WTC11 (cell line): ENCODE measurements around the gene VASN. TPM values are rescaled to one million over a fixed set of nuclear protein-coding genes. Genes with fewer than 3 reads are reported as not detected.

Source experiments
- ATAC-seq: fragments of 200-7000 bp; cut with Tn5 transposase; 2 replicates; pipeline ENCODE4 v1.10.0; 2021; ENCODE audit warnings: mild to moderate bottlenecking, moderate library complexity
- CTCF ChIA-PET: fragments of 300-600 bp; sonication (Branson Sonifier 250); formaldehyde crosslinking; loops from one replicate; lab custom pipeline; 2021; ENCODE audit warnings: antibody characterized with exemption; lab: Charles Lee
- POLR2A ChIA-PET: fragments of 350-600 bp; sonication (Branson Sonifier 250); formaldehyde crosslinking; loops from one replicate; lab custom pipeline; 2021; ENCODE audit warnings: antibody characterized with exemption; lab: Charles Lee
- DNase-seq: peaks from one replicate; pipeline ENCODE4 v3.0.0; 2021; ENCODE audit warnings: low spot score
- H3K27ac Mint-ChIP-seq: 2 replicates; pipeline ENCODE4 v1.8.0; 2021; ENCODE audit warnings: mixed read lengths
- H3K27me3 Mint-ChIP-seq: 2 replicates; pipeline ENCODE4 v1.8.0; 2021; ENCODE audit warnings: low read depth, mild to moderate bottlenecking, moderate library complexity, mixed read lengths
- H3K36me3 Mint-ChIP-seq: 2 replicates; pipeline ENCODE4 v1.8.0; 2021; ENCODE audit warnings: mixed read lengths
- H3K4me1 Mint-ChIP-seq: 2 replicates; pipeline ENCODE4 v1.8.0; 2022; ENCODE audit warnings: mixed read lengths
- H3K4me3 Mint-ChIP-seq: 2 replicates; pipeline ENCODE4 v1.8.0; 2021; ENCODE audit warnings: mild to moderate bottlenecking, moderate library complexity, mixed read lengths
- H3K9me3 Mint-ChIP-seq: 2 replicates; pipeline ENCODE4 v1.8.0; 2021; ENCODE audit warnings: mixed read lengths
- E2F1 ChIP-seq: sonication (generic); formaldehyde crosslinking; IDR thresholded peaks from 2 replicates; pipeline ENCODE4 v1.8.0; 2022; ENCODE audit warnings: mild to moderate bottlenecking, missing genetic modification reagents
- ERG ChIP-seq: fragments of 250-450 bp; sonication (Bioruptor Pico); IDR thresholded peaks from 2 replicates; pipeline ENCODE4 v1.8.0; 2021; ENCODE audit warnings: mild to moderate bottlenecking
- ETV6 ChIP-seq: sonication (generic); formaldehyde crosslinking; IDR thresholded peaks from 2 replicates; pipeline ENCODE4 v1.8.1; 2022; ENCODE audit warnings: mild to moderate bottlenecking, missing genetic modification reagents
- FOXP1 ChIP-seq: sonication (generic); formaldehyde crosslinking; IDR thresholded peaks from 2 replicates; pipeline ENCODE4 v1.8.0; 2022; ENCODE audit warnings: missing genetic modification reagents, mild to moderate bottlenecking, moderate library complexity, borderline replicate concordance
- GTF2I ChIP-seq: fragments of 250-450 bp; sonication (Bioruptor Pico); conservative IDR thresholded peaks from 2 replicates; pipeline ENCODE4 v1.4.0; 2021; ENCODE audit warnings: mild to moderate bottlenecking
- JUN ChIP-seq: sonication (generic); formaldehyde crosslinking; IDR thresholded peaks from 2 replicates; pipeline ENCODE4 v1.8.0; 2023; ENCODE audit warnings: mild to moderate bottlenecking, missing genetic modification reagents
- KAT7 ChIP-seq: sonication (generic); formaldehyde crosslinking; IDR thresholded peaks from 2 replicates; pipeline ENCODE4 v1.8.1; 2023; ENCODE audit warnings: missing genetic modification reagents, mild to moderate bottlenecking, borderline replicate concordance
- NR2C2 ChIP-seq: sonication (generic); formaldehyde crosslinking; IDR thresholded peaks from 2 replicates; pipeline ENCODE4 v1.8.0; 2022; ENCODE audit warnings: mild to moderate bottlenecking, missing genetic modification reagents
- NR3C1 ChIP-seq: sonication (generic); formaldehyde crosslinking; conservative IDR thresholded peaks from 2 replicates; pipeline ENCODE4 v1.8.1; 2023; ENCODE audit warnings: low read depth, mild to moderate bottlenecking, missing genetic modification reagents
- PRDM15 ChIP-seq: sonication (generic); formaldehyde crosslinking; IDR thresholded peaks from 2 replicates; pipeline ENCODE4 v1.8.0; 2022; ENCODE audit warnings: missing genetic modification reagents
- PREB ChIP-seq: sonication (generic); formaldehyde crosslinking; IDR thresholded peaks from 2 replicates; pipeline ENCODE4 v1.8.1; 2022; ENCODE audit warnings: mild to moderate bottlenecking, missing genetic modification reagents, moderate library complexity, borderline replicate concordance
- PRRX2 ChIP-seq: fragments of 250-450 bp; sonication (Bioruptor Pico); IDR thresholded peaks from 2 replicates; pipeline ENCODE4 v1.8.0; 2021; ENCODE audit warnings: mild to moderate bottlenecking
- RELA ChIP-seq: sonication (generic); formaldehyde crosslinking; IDR thresholded peaks from 2 replicates; pipeline ENCODE4 v1.8.1; 2022; ENCODE audit warnings: missing genetic modification reagents, mild to moderate bottlenecking, borderline replicate concordance
- RORB ChIP-seq: fragments of 250-450 bp; sonication (Bioruptor Pico); IDR thresholded peaks from 2 replicates; pipeline ENCODE4 v1.9.0; 2021; ENCODE audit warnings: mild to moderate bottlenecking
- SOX15 ChIP-seq: fragments of 250-450 bp; sonication (Bioruptor Pico); IDR thresholded peaks from 2 replicates; pipeline ENCODE4 v1.9.0; 2021; ENCODE audit warnings: mild to moderate bottlenecking
- SP1 ChIP-seq: sonication (generic); formaldehyde crosslinking; conservative IDR thresholded peaks from 2 replicates; pipeline ENCODE4 v1.8.1; 2022; ENCODE audit warnings: missing genetic modification reagents
- TCF7 ChIP-seq: sonication (generic); formaldehyde crosslinking; IDR thresholded peaks from 2 replicates; pipeline ENCODE4 v1.8.0; 2022; ENCODE audit warnings: mild to moderate bottlenecking, low read depth, missing genetic modification reagents, moderate library complexity
- ZBTB21 ChIP-seq: sonication (generic); formaldehyde crosslinking; IDR thresholded peaks from 2 replicates; pipeline ENCODE4 v1.8.1; 2023; ENCODE audit warnings: mild to moderate bottlenecking, missing genetic modification reagents, borderline replicate concordance
- ZNF121 ChIP-seq: sonication (generic); formaldehyde crosslinking; IDR thresholded peaks from 2 replicates; pipeline ENCODE4 v1.8.0; 2023; ENCODE audit warnings: missing genetic modification reagents
- ZNF232 ChIP-seq: sonication (generic); formaldehyde crosslinking; IDR thresholded peaks from 2 replicates; pipeline ENCODE4 v1.8.0; 2022; ENCODE audit warnings: mild to moderate bottlenecking, missing genetic modification reagents
- ZNF263 ChIP-seq: sonication (generic); formaldehyde crosslinking; IDR thresholded peaks from 2 replicates; pipeline ENCODE4 v1.8.1; 2022; ENCODE audit warnings: low read depth, mild to moderate bottlenecking, moderate library complexity, missing genetic modification reagents
- ZNF396 ChIP-seq: fragments of 250-450 bp; sonication (Bioruptor Pico); IDR thresholded peaks from 2 replicates; pipeline ENCODE4 v1.8.0; 2021; ENCODE audit warnings: mild to moderate bottlenecking, moderate library complexity, borderline replicate concordance
- total RNA-seq: library from RNA; stranded (reverse); gene quantifications from 3 replicates; pipeline ENCODE4 v1.2.3, GENCODE V29; 2021

The VASN gene
- total RNA-seq, 1 experiment from 2014 or later = 8.0 TPM

- POLR2A ChIA-PET = interaction anchor here (1.1 to 2.0 kb wide), 4 partner anchors 19 to 79 kb away, joined by 3 to 11 read pairs (median 4); partner anchors contain the start of genes TFAP4 and VASN
Observed at GRCh38 chr16:4351880-4352279, 19.8 kb upstream of the VASN start.

GRCh38 chr16:4352843-4353242 is 18.8 kb upstream of the VASN start:
- no peaks in the 10 kb centered on the region for H3K9me3 Mint-ChIP-seq
- POLR2A ChIA-PET = no interaction called here
- CTCF ChIA-PET = interaction anchor here (4.9 to 5.7 kb wide), 2 partner anchors 25 to 51 kb away, joined by 22 to 32 read pairs; no protein-coding TSS in a partner anchor
- peaks cover 11% of the 10 kb centered on the region for H3K4me1 Mint-ChIP-seq
- no peak overlapping the region for H3K27ac Mint-ChIP-seq
- ATAC-seq (no peak), DNase-seq (no peak)
- TF ChIP-seq ZNF263 (CRISPR knock-in tag) (no peak), ZNF121 (peak; percentile 68; the same call in 1 of the 2 replicates)
- no peak overlapping the region for H3K4me3 Mint-ChIP-seq
- peaks cover 4% of the 10 kb centered on the region; the same call in 1 of the 2 replicates for H3K36me3 Mint-ChIP-seq
- 0 out of 2 replicates have a peak, but pooled peaks cover 3% of the 10 kb centered on the region for H3K27me3 Mint-ChIP-seq

More at GRCh38 chr16:4351880-4352279, 19.8 kb upstream of the VASN start:
- H3K4me3 Mint-ChIP-seq = peak overlapping the region; percentile 95; the same call in 1 of the 2 replicates
- ATAC-seq = no peak
- H3K36me3 Mint-ChIP-seq = peaks cover 4% of the 10 kb centered on the region; the same call in 1 of the 2 replicates
- H3K27ac Mint-ChIP-seq = no peak overlapping the region; the same call in 1 of the 2 replicates
- CTCF ChIA-PET = interaction anchor here (0.9 to 5.7 kb wide), 16 partner anchors 8 to 98 kb away, joined by 3 to 102 read pairs (median 8); no protein-coding TSS in a partner anchor
- DNase-seq = no peak
- H3K4me1 Mint-ChIP-seq = peaks cover 11% of the 10 kb centered on the region
- TF ChIP-seq PREB (CRISPR knock-in tag) (no peak), RORB (no peak), RELA (no peak)
- H3K27me3 Mint-ChIP-seq = 0 out of 2 replicates have a peak, but pooled peaks cover 3% of the 10 kb centered on the region
- no peaks in the 10 kb centered on the region for H3K9me3 Mint-ChIP-seq

GRCh38 chr16:4353675-4354074 is 18.0 kb upstream of the VASN start:
- Mint-ChIP-seq H3K36me3 (no peaks in the 10 kb centered on the region), H3K27ac (0 out of 2 replicates have a peak overlapping the region, but pooled peaks have one; percentile 10), H3K9me3 (no peaks in the 10 kb centered on the region), H3K4me3 (no peak overlapping the region), H3K27me3 (0 out of 2 replicates have a peak, but pooled peaks cover 3% of the 10 kb centered on the region), H3K4me1 (peaks cover 11% of the 10 kb centered on the region)
- no peak for TF ChIP-seq FOXP1 (CRISPR knock-in tag)
- TF ChIP-seq KAT7 (CRISPR knock-in tag) = no peak
- no peak for TF ChIP-seq SOX15 (CRISPR knock-in tag)
- TF ChIP-seq ZNF232 (CRISPR knock-in tag) = no peak
- no peak for TF ChIP-seq NR3C1 (CRISPR knock-in tag)
- no peak for TF ChIP-seq ETV6 (CRISPR knock-in tag)
- no peak for TF ChIP-seq GTF2I
- no peak for TF ChIP-seq SP1 (CRISPR knock-in tag)
- TF ChIP-seq PRDM15 = no peak
- TF ChIP-seq ZNF263 (CRISPR knock-in tag) = no peak
- TF ChIP-seq TCF7 (CRISPR knock-in tag) = no peak
- TF ChIP-seq E2F1 (CRISPR knock-in tag) = no peak
- no peak for TF ChIP-seq JUN (CRISPR knock-in tag)
- no peak for TF ChIP-seq ZBTB21 (CRISPR knock-in tag)
- no peak for TF ChIP-seq ERG
- TF ChIP-seq NR2C2 (CRISPR knock-in tag) = no peak
- no peak for TF ChIP-seq PRRX2 (CRISPR knock-in tag)
- no peak for TF ChIP-seq ZNF396 (CRISPR knock-in tag)
- CTCF ChIA-PET = interaction anchor here (1.3 to 5.7 kb wide), 3 partner anchors 25 to 80 kb away, joined by 3 to 32 read pairs (median 22); no protein-coding TSS in a partner anchor
- ATAC-seq = no peak
- DNase-seq = no peak
- POLR2A ChIA-PET = no interaction called here
